CD4-positive, alpha-beta T cell (primary cell): ENCODE results near the gene C11orf86. TPM values are rescaled to one million over a fixed set of nuclear protein-coding genes. Genes with fewer than 3 reads are reported as not detected.
A peak's percentile ranks its signal among the peaks of the same experiment; 100 is the strongest.
"Not testable (repeated sequence)": the region's sequence is repeated elsewhere in the genome, so short reads cannot be mapped to it uniquely, and the experiment has no call there.

Experiments used
- ATAC-seq: fragments of 200-7000 bp; cut with Tn5 transposase; one replicate; pipeline ENCODE4 v1.10.0; 2022; ENCODE audit warnings: mild to moderate bottlenecking; ENCODE audit not compliant: poor library complexity
- CTCF ChIA-PET: fragments of 350-600 bp; sonication (Branson Sonifier 250); formaldehyde crosslinking; loops from one replicate; lab custom pipeline; 2021; ENCODE audit warnings: antibody characterized with exemption, inconsistent platforms; lab: Charles Lee
- POLR2A ChIA-PET: fragments of 350-600 bp; sonication (Branson Sonifier 250); formaldehyde crosslinking; loops from one replicate; lab custom pipeline; 2021; ENCODE audit warnings: antibody characterized with exemption, inconsistent platforms; lab: Charles Lee
- DNase-seq, 14 experiments: peaks; one replicate each; pipeline ENCODE4 v3.0.0-alpha.2; 2013 to 2020; ENCODE audit warnings: mixed read lengths in 2 of 14
- H3K27ac ChIP-seq, 2 donors: one replicate each; pipeline versions ENCODE4 v1.5.1 to v1.7.0; 2013; ENCODE audit warnings: low read length in 2 of 2, low read depth in 1 of 2, mild to moderate bottlenecking in 1 of 2
- H3K27me3 ChIP-seq, 2 experiments: 1 replicate in 1 of 2; 2 replicates in 1 of 2; pipeline versions ENCODE4 v1.6.1 to v1.7.0; 2013; ENCODE audit warnings: low read length in 2 of 2, control low read depth in 1 of 2, mild to moderate bottlenecking in 1 of 2, moderate library complexity in 1 of 2; ENCODE audit not compliant: insufficient read depth in 2 of 2, control insufficient read depth in 1 of 2
- H3K36me3 ChIP-seq: one replicate; pipeline ENCODE4 v1.6.1; 2013; ENCODE audit warnings: low read length, control low read depth; ENCODE audit not compliant: insufficient read depth
- H3K4me1 ChIP-seq: one replicate; pipeline ENCODE4 v1.6.1; 2013; ENCODE audit warnings: low read length, control low read depth; ENCODE audit not compliant: insufficient read depth
- H3K4me3 ChIP-seq: one replicate; pipeline ENCODE4 v1.5.1; 2013; ENCODE audit warnings: mild to moderate bottlenecking, low read length, moderate library complexity
- H3K9me3 ChIP-seq, 2 experiments: 1 replicate in 1 of 2; 2 replicates in 1 of 2; pipeline versions ENCODE4 v1.6.1 to v1.7.0; 2013; ENCODE audit warnings: low read length in 2 of 2, mild to moderate bottlenecking in 2 of 2, control low read depth in 1 of 2, moderate library complexity in 1 of 2; ENCODE audit not compliant: control insufficient read depth in 1 of 2, insufficient read depth in 1 of 2
- H3K27ac Mint-ChIP-seq: one replicate; pipeline ENCODE4 v1.8.0; 2020; ENCODE audit warnings: mixed read lengths
- H3K27me3 Mint-ChIP-seq: one replicate; pipeline ENCODE4 v1.8.0; 2021; ENCODE audit warnings: mixed read lengths
- H3K36me3 Mint-ChIP-seq: one replicate; pipeline ENCODE4 v1.8.0; 2021; ENCODE audit warnings: low read depth, mixed read lengths
- H3K4me1 Mint-ChIP-seq: one replicate; pipeline ENCODE4 v1.8.0; 2021; ENCODE audit warnings: low read depth, mixed read lengths
- H3K4me3 Mint-ChIP-seq: one replicate; pipeline ENCODE4 v1.8.0; 2020; ENCODE audit warnings: mild to moderate bottlenecking, mixed read lengths
- H3K9me3 Mint-ChIP-seq: one replicate; pipeline ENCODE4 v1.8.0; 2020; ENCODE audit warnings: mixed read lengths
- intact Hi-C, 2 experiments: fragments of 100-400 bp; cut with DNase I in 1 of 2; cut with micrococcal nuclease in 1 of 2; formaldehyde crosslinking; loops; one replicate each; pipeline versions ENCODE4 v1.15.1 to v1.9.0; 2023 to 2025; cut with DNase I, micrococcal nuclease
- total RNA-seq, 174 experiments: library from RNA in 2 of 174; stranded (reverse) in 2 of 174; gene quantifications; one replicate each; pipeline ENCODE4 v1.2.3 and lab custom pipeline; 2021 to 2026
- TF ChIP-seq, protein P1 (sequence below): fragments of 200-600 bp; IDR thresholded peaks from one replicate; pipeline ENCODE4 v1.8.0; 2022; ENCODE audit warnings: antibody characterized with exemption, mild to moderate bottlenecking

C11orf86 gene
- total RNA-seq, 2 experiments from 2014 or later = not detected

DNA sequence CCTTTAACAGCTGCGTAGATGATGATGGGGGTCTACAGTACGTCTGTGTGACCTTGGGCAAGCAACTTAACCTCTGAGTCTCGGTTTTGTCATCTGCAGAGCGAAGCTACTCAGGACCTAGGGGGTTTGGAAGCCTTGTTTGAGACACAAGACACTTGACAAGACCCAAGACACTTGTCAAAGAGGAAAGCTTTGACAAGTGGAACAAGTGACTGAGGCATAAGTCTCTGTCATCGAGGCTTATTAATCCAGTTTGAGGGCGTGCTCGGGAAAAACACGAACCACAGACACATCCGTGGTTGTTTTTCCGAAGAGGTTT, 16.2 kb upstream of the C11orf86 start:
- intact Hi-C loops = loop anchor here (2.0 to 10.0 kb wide), 6 partner anchors 117 to 492 kb away; partner anchors contain the start of genes KDM2A (in 1 of the 2), PELI3 (in 1 of the 2), POLD4 (in 1 of the 2) and RCE1 (in 1 of the 2)
- DNase-seq = no peak
- Histone ChIP-seq H3K27me3 (no peaks in the 10 kb centered on the region), H3K4me1 (peaks cover 20% of the 10 kb centered on the region), H3K9me3 (no peaks in the 10 kb centered on the region), H3K36me3 (no peaks in the 10 kb centered on the region), H3K27ac (peak overlapping the region; percentile 33 to 41), H3K4me3 (peak overlapping the region; percentile 57)
- POLR2A ChIA-PET = interaction anchor here (0.7 to 3.2 kb wide), 9 partner anchors 10 to 1572 kb away, joined by 3 to 12 read pairs (median 4); partner anchors contain the start of genes KDM2A and RCE1
- Mint-ChIP-seq H3K36me3 (no peaks in the 10 kb centered on the region), H3K27me3 (no peaks in the 10 kb centered on the region), H3K9me3 (no peaks in the 10 kb centered on the region), H3K27ac (peak overlapping the region; percentile 71), H3K4me1 (peaks cover 21% of the 10 kb centered on the region), H3K4me3 (peak overlapping the region; percentile 91)
- CTCF ChIA-PET = no interaction called here
- TF ChIP-seq, protein P1, sequence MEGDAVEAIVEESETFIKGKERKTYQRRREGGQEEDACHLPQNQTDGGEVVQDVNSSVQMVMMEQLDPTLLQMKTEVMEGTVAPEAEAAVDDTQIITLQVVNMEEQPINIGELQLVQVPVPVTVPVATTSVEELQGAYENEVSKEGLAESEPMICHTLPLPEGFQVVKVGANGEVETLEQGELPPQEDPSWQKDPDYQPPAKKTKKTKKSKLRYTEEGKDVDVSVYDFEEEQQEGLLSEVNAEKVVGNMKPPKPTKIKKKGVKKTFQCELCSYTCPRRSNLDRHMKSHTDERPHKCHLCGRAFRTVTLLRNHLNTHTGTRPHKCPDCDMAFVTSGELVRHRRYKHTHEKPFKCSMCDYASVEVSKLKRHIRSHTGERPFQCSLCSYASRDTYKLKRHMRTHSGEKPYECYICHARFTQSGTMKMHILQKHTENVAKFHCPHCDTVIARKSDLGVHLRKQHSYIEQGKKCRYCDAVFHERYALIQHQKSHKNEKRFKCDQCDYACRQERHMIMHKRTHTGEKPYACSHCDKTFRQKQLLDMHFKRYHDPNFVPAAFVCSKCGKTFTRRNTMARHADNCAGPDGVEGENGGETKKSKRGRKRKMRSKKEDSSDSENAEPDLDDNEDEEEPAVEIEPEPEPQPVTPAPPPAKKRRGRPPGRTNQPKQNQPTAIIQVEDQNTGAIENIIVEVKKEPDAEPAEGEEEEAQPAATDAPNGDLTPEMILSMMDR = no peak
- ATAC-seq = no peak

DNA sequence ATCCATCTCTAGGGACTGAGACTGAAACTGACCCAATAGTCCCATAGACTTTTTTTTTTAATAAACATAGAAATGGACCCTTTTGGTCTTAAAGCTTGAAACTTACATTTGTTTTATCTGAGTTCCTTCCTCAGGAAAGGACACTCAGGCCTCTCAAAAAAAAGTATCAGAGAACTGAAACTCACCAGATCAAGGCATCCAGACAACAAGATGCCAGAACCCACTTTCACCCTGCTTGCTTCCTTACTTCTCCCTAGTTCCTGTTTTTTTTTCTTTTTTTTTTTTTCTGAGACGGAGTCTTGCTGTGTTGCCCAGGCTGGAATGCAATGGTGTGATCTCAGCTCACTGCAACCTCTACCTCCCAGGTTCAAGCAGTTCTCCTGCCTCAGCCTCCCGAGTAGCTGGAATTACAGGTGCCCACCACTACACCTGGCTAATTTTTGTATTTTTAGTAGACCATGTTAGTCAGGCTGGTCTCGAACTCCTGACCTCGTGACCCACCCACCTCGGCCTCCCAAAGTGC, 13.4 kb upstream of the C11orf86 start:
- H3K9me3 Mint-ChIP-seq, H3K27ac ChIP-seq, H3K4me3 ChIP-seq, H3K27me3 Mint-ChIP-seq, CTCF ChIA-PET, H3K36me3 Mint-ChIP-seq, H3K27me3 ChIP-seq, ATAC-seq, H3K36me3 ChIP-seq, intact Hi-C loops, DNase-seq, H3K9me3 ChIP-seq, H3K4me3 Mint-ChIP-seq, POLR2A ChIA-PET, H3K27ac Mint-ChIP-seq: not testable (repeated sequence)
- H3K4me1 ChIP-seq = peaks cover 18% of the 10 kb centered on the region
- peaks cover 14% of the 10 kb centered on the region for H3K4me1 Mint-ChIP-seq

DNA sequence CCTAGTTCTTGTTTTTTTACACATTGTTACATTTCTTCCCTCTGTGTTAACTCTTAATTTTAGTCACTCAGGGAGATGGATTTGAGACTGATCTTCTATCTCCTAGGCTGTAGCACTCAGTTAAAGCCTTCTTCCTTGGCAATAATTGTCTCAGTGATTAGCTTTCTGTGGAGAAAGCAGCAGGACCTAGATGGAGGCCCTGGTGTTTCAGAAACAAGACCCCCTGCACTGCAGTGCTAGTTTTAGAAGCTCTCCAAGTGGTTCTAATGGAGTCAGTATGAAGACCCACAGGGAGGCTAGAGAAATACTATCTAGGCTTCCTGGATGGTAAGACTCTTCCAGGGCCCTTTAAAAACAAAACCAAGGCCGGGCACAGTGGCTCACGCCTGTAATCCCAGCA, 12.9 kb upstream of the C11orf86 start:
- no peaks in the 10 kb centered on the region for H3K36me3 ChIP-seq
- Mint-ChIP-seq H3K27ac (no peak overlapping the region), H3K36me3 (no peaks in the 10 kb centered on the region), H3K4me1 (peaks cover 10% of the 10 kb centered on the region), H3K4me3 (no peak overlapping the region), H3K27me3 (no peaks in the 10 kb centered on the region), H3K9me3 (no peaks in the 10 kb centered on the region)
- ATAC-seq (no peak), DNase-seq (no peak)
- ChIA-PET POLR2A (no interaction called here), CTCF (no interaction called here)
- TF ChIP-seq, protein P1 = no peak
- H3K9me3 ChIP-seq = no peaks in the 10 kb centered on the region
- no peak overlapping the region for H3K27ac ChIP-seq
- H3K27me3 ChIP-seq = no peaks in the 10 kb centered on the region
- no peak overlapping the region for H3K4me3 ChIP-seq
- H3K4me1 ChIP-seq = peaks cover 15% of the 10 kb centered on the region
- intact Hi-C loops = no loop called here

DNA sequence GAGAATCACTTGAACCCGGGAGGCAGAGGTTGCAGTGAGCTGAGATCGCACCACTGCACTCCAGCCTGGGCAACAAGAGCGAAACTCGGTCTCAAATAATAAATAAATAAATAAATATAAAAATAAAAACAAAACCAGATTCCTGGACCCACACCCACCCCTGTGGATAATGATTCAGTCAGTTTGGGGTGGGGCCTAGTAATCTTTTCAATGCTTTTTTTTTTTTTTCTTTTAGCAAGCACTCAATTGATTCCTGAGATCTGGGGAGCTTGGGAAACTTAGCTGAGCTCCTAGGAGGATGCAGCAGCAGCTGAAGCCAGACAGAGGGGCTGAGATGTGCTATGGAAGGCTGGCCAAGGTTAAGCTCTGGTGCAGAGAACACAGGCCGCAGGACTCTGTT, 12.3 kb upstream of the C11orf86 start:
- POLR2A ChIA-PET = no interaction called here
- Mint-ChIP-seq H3K9me3 (no peaks in the 10 kb centered on the region), H3K36me3 (no peaks in the 10 kb centered on the region), H3K4me3 (no peak overlapping the region), H3K27ac (no peak overlapping the region), H3K4me1 (peaks cover 10% of the 10 kb centered on the region), H3K27me3 (no peaks in the 10 kb centered on the region)
- CTCF ChIA-PET = no interaction called here
- H3K36me3 ChIP-seq = no peaks in the 10 kb centered on the region
- DNase-seq (no peak), ATAC-seq (no peak)
- H3K4me1 ChIP-seq = peaks cover 10% of the 10 kb centered on the region
- intact Hi-C loops = no loop called here
- H3K4me3 ChIP-seq = no peak overlapping the region
- no peak overlapping the region for H3K27ac ChIP-seq
- H3K27me3 ChIP-seq = no peaks in the 10 kb centered on the region
- TF ChIP-seq, protein P1 = no peak
- H3K9me3 ChIP-seq = no peaks in the 10 kb centered on the region
